IPS DF 4.7 (cell line): ENCODE data around the gene MTNR1A.
"Not testable (repeated sequence)": the region's sequence is repeated elsewhere in the genome, so short reads cannot be mapped to it uniquely, and the experiment has no call there.

Source experiments
- DNase-seq: peaks from one replicate; pipeline ENCODE4 v3.0.0-alpha.2; 2013; ENCODE audit warnings: low spot score; ENCODE audit errors: extremely low read depth

Gene MTNR1A

DNA sequence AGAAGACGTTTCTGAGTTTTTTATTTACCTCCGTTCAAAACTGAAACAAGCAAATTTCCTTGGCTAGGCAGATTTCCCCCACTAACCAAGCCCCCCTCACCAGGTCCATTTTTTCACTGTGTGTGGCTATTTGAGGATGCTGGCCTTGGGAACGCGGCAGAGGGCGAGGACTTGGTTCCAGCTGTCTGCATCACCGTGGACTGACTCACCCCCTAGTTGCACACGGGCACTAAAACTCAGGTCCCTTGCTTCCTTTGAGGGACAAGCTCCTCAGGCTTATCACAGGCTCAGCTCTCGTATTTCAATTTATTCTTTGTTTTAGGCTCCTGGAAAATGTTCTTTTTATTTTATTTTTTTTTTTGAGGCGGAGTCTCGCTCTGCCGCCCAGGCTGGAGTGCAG is 8.4 kb upstream of the MTNR1A start:
- DNase-seq: no peak

DNA sequence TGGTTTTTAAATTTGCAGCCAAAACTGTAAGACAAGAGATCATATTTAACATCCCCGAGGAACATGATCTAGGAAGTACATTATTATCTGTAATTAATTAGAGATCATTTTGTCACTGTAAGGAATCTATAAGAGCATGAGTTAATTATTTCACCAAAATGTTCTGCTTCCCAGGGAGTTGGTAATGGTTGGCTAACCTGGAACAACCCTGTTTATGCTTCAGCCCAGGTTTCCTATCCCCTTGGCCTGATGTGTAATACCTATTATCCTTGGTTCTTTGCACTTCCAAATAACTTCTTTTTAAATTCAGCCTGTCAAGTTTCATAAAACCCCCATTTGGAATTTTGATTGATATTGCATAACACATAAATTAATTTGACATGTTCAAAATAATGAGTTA is 6.4 kb upstream of the MTNR1A start:
- no peak for DNase-seq

GRCh38 chr4:186560647-186561046 is 5.3 kb upstream of the MTNR1A start:
- DNase-seq: no peak

DNA sequence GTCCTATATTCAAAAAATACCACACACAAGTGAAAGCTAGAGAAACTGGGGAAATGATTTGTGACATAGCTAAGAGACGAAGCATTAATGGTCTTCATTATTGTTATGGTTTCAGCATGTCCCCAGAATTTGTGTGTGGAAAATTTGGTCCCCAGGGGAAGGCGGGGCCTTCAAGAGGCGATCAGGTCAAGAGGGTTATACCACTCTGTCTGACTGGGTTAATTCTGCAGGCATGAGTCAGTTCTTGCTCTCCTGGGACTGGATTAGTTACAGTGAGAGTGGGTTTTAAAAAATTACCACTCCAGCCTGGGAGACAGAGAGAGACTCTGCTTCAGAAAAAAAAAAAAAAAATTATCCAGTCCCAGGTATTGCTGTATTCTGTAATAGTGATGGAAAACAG is 2.1 kb upstream of the MTNR1A start:
- no peak for DNase-seq

DNA sequence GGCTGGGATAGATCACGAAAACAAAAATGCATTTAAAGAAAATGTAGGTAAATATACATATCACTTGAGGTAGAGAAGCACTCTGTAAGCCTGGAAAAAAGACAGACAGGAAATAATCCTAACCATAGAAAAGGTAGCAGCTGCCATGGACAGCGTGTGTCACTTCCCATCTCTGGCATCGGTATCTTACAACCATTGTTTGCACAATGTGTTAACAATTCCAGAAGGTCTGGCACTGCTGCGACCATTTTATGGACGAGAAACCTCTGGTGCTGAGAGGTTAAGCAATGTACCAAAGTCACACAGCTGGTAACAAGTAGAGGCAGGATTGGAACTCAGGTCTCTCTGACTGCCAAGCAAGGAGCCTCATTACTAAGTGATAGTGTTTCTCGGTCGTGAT is 1.7 kb upstream of the MTNR1A start:
- no peak for DNase-seq

DNA sequence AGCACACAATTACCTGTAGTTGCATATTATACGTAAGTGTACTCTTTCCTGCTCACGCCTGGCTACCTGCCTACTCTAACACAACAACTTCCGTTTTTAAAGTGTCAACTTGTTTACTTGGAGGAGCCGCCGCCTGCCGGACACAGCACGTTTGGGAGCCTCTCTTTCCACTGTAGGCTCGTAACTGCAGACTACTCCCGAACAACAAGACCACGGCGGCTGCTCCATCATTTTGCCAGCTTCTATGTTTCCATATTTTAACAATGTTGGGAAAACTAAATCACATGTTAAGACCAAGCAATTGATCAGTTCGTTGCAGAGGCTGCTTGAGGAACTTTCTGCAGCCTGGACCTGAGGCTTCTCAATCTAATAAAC is 841 bp downstream of the MTNR1A start:
- no peak for DNase-seq

DNA sequence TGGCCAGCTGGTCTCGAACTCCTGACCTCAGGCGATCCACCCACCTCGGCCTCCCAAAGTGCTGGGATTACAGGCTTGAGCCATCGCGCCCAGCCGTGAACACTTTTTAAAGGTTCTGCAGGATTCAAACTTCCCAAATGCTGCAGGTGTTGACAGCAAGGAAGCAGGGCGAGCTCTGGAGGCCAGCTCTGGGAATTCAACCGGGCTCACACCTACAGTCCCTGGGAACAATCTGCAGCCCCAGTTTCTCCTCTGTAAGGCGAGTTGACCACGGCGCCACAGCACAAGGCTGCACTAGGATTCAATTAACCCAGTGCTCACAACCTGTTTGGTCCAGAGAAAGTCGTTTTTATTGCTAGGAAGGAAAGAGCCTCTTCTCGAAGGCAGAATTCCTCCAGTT is 1.6 kb downstream of the MTNR1A start:
- DNase-seq: no peak

- DNase-seq: no peak
Measured at GRCh38 chr4:186551849-186552248, 3.5 kb downstream of the MTNR1A start.

GRCh38 chr4:186545436-186545835 is 9.9 kb downstream of the MTNR1A start:
- DNase-seq: no peak

DNA sequence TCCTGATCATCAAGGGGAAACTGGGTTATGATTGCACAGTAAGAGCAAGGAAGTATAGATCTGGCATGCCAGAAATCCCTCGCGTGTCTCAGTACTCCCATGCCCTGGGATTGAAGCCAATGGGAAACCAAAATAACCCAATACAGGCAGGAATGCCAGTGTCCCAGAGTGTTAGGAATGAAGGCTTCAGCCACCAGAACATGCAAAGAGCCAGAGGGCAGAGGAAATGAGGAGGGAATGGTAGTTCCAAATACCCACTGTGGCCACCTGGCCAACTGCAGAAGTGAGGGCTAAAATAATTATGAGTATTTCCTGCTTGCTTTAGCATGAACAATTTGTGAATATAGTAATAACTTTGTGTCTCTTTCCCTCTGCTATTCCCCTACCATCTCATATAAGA is 12.2 kb downstream of the MTNR1A start:
- DNase-seq: no peak

DNA sequence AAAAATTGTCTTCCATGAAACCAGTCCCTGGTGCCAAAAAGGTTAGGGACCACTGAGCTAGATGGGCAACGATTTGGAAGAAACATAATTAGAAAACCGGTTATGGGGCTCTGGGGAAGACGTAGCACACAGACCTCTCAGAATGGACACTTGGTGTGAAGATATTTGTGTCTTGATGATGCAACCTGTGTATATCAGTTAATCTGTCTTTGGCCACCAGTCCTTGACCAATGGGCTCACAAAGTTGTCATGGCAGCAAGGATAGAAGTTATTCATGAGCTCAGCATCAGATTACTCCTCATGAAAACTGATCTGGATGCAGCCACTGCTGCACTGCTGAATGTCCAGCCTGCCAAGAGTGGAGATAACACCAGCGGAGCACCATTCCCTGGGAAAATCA is 13.6 kb downstream of the MTNR1A start:
- no peak for DNase-seq

GRCh38 chr4:186537843-186538521 is 17.4 kb downstream of the MTNR1A start:
- no peak for DNase-seq

DNA sequence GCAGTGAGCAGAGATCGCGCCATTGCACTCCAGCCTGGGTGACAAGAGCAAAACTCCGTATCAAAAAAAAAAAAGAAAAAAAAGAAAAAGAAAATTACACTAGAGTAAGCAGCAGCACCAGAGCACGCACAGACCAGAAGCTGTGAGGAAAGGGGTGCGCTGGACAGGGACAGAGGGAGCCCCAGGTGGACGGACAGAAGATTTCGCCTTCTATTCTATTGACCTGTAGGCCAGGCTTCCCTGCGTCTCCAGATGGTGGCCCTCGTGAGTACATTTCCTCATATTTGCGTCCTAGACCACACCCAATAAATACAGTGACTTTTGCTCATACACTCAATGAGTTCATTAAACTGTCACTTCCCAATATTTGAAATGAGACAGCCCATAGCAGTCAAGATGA is 19.1 kb downstream of the MTNR1A start:
- no peak for DNase-seq

GRCh38 chr4:186534056-186534455 is 21.3 kb downstream of the MTNR1A start:
- DNase-seq: no peak

GRCh38 chr4:186523927-186524326 is 31.4 kb downstream of the MTNR1A start:
- not testable (repeated sequence) for DNase-seq

DNA sequence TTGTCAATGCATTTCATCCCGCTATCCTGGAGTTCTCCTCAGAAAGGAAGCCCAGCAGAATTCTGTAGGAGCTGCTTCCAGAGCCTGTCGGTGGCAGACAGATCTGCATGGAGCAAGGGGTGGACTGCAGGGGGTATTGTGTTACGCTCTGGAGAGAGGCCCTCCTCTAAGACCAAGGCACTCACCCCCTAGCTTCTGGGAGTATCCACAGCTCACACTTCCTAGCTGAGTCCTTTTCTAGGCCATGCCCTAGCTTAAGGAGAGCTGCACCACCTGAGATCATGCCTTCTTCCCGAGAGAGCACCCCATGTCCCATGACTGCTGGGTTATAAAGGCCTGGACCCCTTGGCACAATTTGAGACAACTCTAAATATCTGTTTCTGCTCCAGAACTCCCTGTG is 39.1 kb downstream of the MTNR1A start:
- DNase-seq: no peak

DNA sequence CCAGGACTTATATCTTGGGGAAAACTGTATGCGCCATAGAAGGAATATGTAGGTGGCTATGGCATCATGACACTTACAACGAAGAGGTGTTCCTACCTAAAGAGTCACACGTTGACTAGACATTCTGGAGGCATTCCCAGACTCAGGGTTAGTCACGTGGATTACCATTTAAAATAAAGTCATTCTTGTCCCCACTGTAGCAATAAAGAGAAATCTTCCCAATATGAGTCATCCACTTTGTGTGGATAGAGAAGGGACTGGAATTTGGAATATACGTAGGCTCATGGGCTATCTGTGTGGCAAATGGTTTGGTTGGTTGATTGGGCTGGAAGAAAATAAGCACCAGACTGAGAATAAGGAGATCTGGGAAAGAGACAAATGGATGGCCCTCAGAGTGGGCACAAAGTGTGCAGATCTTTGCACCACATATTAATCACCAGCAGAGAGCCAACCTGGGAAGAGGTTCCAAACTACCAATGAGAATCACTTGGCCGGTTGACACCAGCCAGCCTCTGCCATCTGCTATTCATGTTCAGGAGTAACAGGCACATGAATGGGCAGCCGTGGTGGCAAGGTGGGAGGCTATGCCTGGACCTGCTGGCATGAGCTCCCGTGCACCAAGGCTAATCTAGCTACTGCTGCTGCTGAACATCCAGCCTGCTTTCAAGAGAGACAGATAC is 41.0 kb downstream of the MTNR1A start:
- DNase-seq: no peak

DNA sequence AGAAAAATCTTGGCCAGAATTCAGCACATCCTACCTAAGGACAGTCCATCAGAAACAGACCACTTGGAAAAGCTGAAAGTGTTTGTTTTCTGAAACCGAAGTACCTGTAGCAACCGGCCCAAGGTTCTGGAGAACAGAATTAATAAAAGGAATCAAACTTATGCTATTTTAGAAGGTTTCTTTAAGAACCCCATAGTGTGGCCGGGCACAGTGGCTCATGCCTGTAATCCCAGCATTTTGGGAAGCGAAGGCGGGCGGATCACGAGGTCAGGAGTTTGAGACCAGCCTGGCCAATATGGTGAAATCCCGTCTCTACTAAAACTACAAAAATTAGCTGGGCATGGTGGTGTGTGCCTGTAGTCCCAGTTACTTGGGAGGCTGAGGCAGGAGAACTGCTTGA is 50.6 kb downstream of the MTNR1A start:
- DNase-seq: not testable (repeated sequence)

DNA sequence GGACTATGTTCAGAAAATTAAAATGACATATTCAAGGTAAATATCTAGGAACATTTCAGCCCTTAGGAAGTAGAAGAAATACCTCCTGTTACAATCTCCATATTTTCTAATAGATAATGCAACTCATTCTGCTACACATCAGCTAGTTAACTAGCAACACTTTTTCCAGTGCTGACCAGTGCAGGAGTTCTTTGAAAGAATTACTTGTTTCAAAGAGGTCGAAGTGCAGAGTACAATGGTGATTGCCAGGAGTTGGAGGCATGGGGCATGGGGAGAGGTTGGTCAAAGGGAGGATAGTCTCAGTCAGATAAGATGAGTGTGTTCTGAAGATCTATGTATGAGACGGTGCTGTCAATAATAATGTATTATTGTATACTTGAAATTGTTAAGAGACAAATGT is 53.1 kb downstream of the MTNR1A start:
- no peak for DNase-seq

DNA sequence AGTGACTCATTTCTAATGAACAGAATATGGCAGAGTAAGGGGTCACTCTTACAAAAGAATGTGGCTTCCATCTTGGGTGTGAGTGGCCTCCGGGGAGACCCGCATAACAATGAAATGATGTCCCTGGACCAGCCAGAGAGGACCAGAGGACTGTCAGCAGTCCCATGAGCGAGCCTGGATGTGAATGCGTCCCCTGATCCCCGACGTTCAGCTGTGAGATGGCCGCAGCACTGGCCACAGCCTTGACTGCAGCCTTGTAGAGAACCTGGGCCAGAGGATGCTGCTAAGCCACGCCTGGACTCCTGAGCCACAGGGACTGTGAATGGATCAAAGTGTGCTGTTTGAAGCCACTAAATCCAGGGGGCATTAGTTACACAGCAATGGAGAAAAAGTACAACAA is 53.8 kb downstream of the MTNR1A start:
- no peak for DNase-seq

DNA sequence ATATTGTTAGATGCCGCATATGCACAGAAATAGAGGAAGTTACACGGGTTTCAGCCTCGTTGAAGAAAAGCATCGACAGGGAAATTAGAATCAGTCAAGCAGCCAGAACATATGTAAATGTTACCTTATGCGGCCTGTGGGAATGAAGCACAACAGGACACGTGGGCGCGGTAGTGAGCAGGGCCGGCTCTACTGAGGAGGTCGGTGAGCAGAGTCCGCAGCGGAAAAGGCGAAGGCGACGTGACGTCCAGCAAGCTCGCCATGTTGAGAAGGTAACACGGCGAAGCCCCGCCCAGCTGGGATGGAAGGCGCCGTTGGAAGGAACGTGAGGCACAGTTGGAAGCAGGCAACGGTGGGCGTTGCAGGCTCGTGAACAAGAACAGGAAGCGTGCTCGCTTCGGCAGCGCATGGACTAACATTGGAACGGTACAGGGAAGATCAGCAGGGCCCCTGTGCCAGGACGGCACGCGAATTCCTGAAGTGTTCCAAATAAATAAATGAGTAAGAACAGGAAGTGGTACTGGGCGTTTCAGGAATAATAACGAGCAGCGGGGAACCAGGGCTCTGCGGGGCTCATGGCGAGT is 54.6 kb downstream of the MTNR1A start:
- DNase-seq: no peak

- no peak for DNase-seq
Measured at GRCh38 chr4:186499467-186499866, 55.9 kb downstream of the MTNR1A start.

- DNase-seq: no peak
Measured at GRCh38 chr4:186497043-186497442, 58.3 kb downstream of the MTNR1A start.
